Neural progenitor cell (in vitro differentiated cells): ENCODE data around the gene NDUFS4. TPM values are rescaled to one million over a fixed set of nuclear protein-coding genes. Genes with fewer than 3 reads are reported as not detected.

Experiments
- DNase-seq: peaks from one replicate; pipeline ENCODE4 v3.0.0-alpha.2; 2016; ENCODE audit warnings: low spot score
- H2AFZ ChIP-seq: fragments of 200-600 bp; sonication (generic); replicated peaks from 2 replicates; pipeline ENCODE4 v1.6.1; 2016; ENCODE audit warnings: antibody characterized with exemption
- H3F3A ChIP-seq: fragments of 200-600 bp; sonication (generic); 2 replicates; pipeline ENCODE4 v1.6.1; 2016; ENCODE audit warnings: antibody characterized with exemption, low read depth
- H3K27ac ChIP-seq: fragments of 200-600 bp; sonication (generic); 2 replicates; pipeline ENCODE4 v1.5.1; 2016; ENCODE audit warnings: mild to moderate bottlenecking
- H3K27me3 ChIP-seq: fragments of 200-600 bp; sonication (generic); 2 replicates; pipeline ENCODE4 v1.6.1; 2016; ENCODE audit warnings: mild to moderate bottlenecking, moderate library complexity
- H3K36me3 ChIP-seq: fragments of 200-600 bp; sonication (generic); 2 replicates; pipeline ENCODE4 v1.5.1; 2016
- H3K4me1 ChIP-seq: fragments of 200-600 bp; sonication (generic); 2 replicates; pipeline ENCODE4 v1.6.1; 2016; ENCODE audit warnings: mixed run types
- H3K4me2 ChIP-seq: fragments of 200-600 bp; sonication (generic); 2 replicates; pipeline ENCODE4 v1.6.1; 2016
- H3K4me3 ChIP-seq: fragments of 200-600 bp; sonication (generic); 2 replicates; pipeline ENCODE4 v1.5.1; 2016
- H3K79me2 ChIP-seq: fragments of 200-600 bp; sonication (generic); 2 replicates; pipeline ENCODE4 v1.6.1; 2016; ENCODE audit warnings: low read depth
- H3K9ac ChIP-seq: fragments of 200-600 bp; sonication (generic); 2 replicates; pipeline ENCODE4 v1.6.1; 2016
- H3K9me3 ChIP-seq: fragments of 200-600 bp; sonication (generic); 2 replicates; pipeline ENCODE4 v1.5.1; 2016; ENCODE audit warnings: low read depth
- H4K20me1 ChIP-seq: fragments of 200-600 bp; sonication (generic); 2 replicates; pipeline ENCODE4 v1.6.1; 2016; ENCODE audit warnings: low read depth
- H3K27ac Mint-ChIP-seq: 3 replicates; pipeline ENCODE4 v1.8.0; 2021; ENCODE audit warnings: mixed read lengths
- H3K27me3 Mint-ChIP-seq: 2 replicates; pipeline ENCODE4 v1.8.0; 2022; ENCODE audit warnings: low read depth, mild to moderate bottlenecking, inconsistent platforms, moderate library complexity, mixed read lengths; ENCODE audit not compliant: insufficient read depth
- H3K36me3 Mint-ChIP-seq: 3 replicates; pipeline ENCODE4 v1.8.0; 2021; ENCODE audit warnings: mixed read lengths
- H3K4me1 Mint-ChIP-seq: 3 replicates; pipeline ENCODE4 v1.8.0; 2021; ENCODE audit warnings: mixed read lengths
- H3K4me3 Mint-ChIP-seq: 3 replicates; pipeline ENCODE4 v1.8.0; 2021; ENCODE audit warnings: mild to moderate bottlenecking, moderate library complexity, mixed read lengths
- H3K9me3 Mint-ChIP-seq: 3 replicates; pipeline ENCODE4 v1.8.0; 2020; ENCODE audit warnings: mixed read lengths
- CTCF ChIP-seq: fragments of 200-600 bp; sonication (generic); IDR thresholded peaks from 2 replicates; pipeline ENCODE4 v1.5.1; 2017; ENCODE audit warnings: antibody characterized with exemption, mild to moderate bottlenecking
- EZH2 ChIP-seq: fragments of 200-600 bp; sonication (generic); IDR thresholded peaks from 2 replicates; pipeline ENCODE4 v1.6.1; 2017; ENCODE audit warnings: antibody characterized with exemption, mild to moderate bottlenecking, moderate library complexity
- EZH2phosphoT487 ChIP-seq: fragments of 200-600 bp; sonication (generic); IDR thresholded peaks from 2 replicates; pipeline ENCODE4 v1.6.1; 2017; ENCODE audit warnings: antibody characterized with exemption
- total RNA-seq: library from RNA; depleted of rRNA; stranded (reverse); fragments of >200 nt; gene quantifications from 2 replicates; pipeline ENCODE4 v1.2.3, GENCODE V29; 2015; ENCODE audit warnings: low replicate concordance

Gene NDUFS4
- total RNA-seq, 1 donor from 2014 or later, result 183 TPM

GRCh38 chr5:53677632-53678031 is 117.2 kb downstream of the NDUFS4 start:
- Histone ChIP-seq H4K20me1 (no peaks in the 10 kb centered on the region), H3F3A (no peaks in the 10 kb centered on the region), H3K9me3 (no peaks in the 10 kb centered on the region), H3K9ac (no peak overlapping the region), H3K4me3 (no peak overlapping the region), H3K27me3 (no peaks in the 10 kb centered on the region), H3K4me1 (no peaks in the 10 kb centered on the region), H3K79me2 (no peaks in the 10 kb centered on the region), H2AFZ (no peak overlapping the region), H3K4me2 (no peak overlapping the region), H3K36me3 (peaks cover 9% of the 10 kb centered on the region), H3K27ac (no peak overlapping the region)
- DNase-seq, result no peak
- Mint-ChIP-seq H3K36me3 (peaks cover 16% of the 10 kb centered on the region), H3K9me3 (no peaks in the 10 kb centered on the region), H3K4me3 (no peak overlapping the region), H3K4me1 (no peaks in the 10 kb centered on the region), H3K27me3 (no peaks in the 10 kb centered on the region), H3K27ac (no peak overlapping the region)
- no peak for TF ChIP-seq EZH2
- no peak for TF ChIP-seq CTCF
- TF ChIP-seq EZH2phosphoT487, result no peak

GRCh38 chr5:53678981-53679660 is 118.7 kb downstream of the NDUFS4 start:
- H3F3A ChIP-seq, result no peaks in the 10 kb centered on the region
- H3K79me2 ChIP-seq, result no peaks in the 10 kb centered on the region
- no peaks in the 10 kb centered on the region for H4K20me1 ChIP-seq
- H2AFZ ChIP-seq, result no peak overlapping the region
- Mint-ChIP-seq H3K4me3 (no peak overlapping the region), H3K27me3 (no peaks in the 10 kb centered on the region), H3K9me3 (no peaks in the 10 kb centered on the region), H3K27ac (no peak overlapping the region), H3K4me1 (no peaks in the 10 kb centered on the region), H3K36me3 (peaks cover 19% of the 10 kb centered on the region)
- no peak overlapping the region for H3K27ac ChIP-seq
- DNase-seq, result no peak
- H3K4me1 ChIP-seq, result no peaks in the 10 kb centered on the region
- no peak overlapping the region for H3K4me3 ChIP-seq
- TF ChIP-seq EZH2phosphoT487 (no peak), CTCF (no peak), EZH2 (no peak)
- peaks cover 9% of the 10 kb centered on the region for H3K36me3 ChIP-seq
- no peak overlapping the region for H3K4me2 ChIP-seq
- no peak overlapping the region for H3K9ac ChIP-seq
- no peaks in the 10 kb centered on the region for H3K9me3 ChIP-seq
- no peaks in the 10 kb centered on the region for H3K27me3 ChIP-seq

- TF ChIP-seq EZH2 (no peak), EZH2phosphoT487 (no peak), CTCF (no peak)
- no peak overlapping the region for H3K27ac Mint-ChIP-seq
- peaks cover 25% of the 10 kb centered on the region for H3K36me3 Mint-ChIP-seq
- no peak overlapping the region for H3K4me3 Mint-ChIP-seq
- H3K27ac ChIP-seq, result no peak overlapping the region
- H3K27me3 Mint-ChIP-seq, result no peaks in the 10 kb centered on the region
- no peaks in the 10 kb centered on the region for H3K4me1 Mint-ChIP-seq
- H3K79me2 ChIP-seq, result no peaks in the 10 kb centered on the region
- H3K36me3 ChIP-seq, result peaks cover 9% of the 10 kb centered on the region
- H3F3A ChIP-seq, result no peaks in the 10 kb centered on the region
- H3K4me1 ChIP-seq, result no peaks in the 10 kb centered on the region
- peaks cover 3% of the 10 kb centered on the region for H3K9me3 Mint-ChIP-seq
- DNase-seq, result no peak
- no peak overlapping the region for H3K4me3 ChIP-seq
- H3K27me3 ChIP-seq, result no peaks in the 10 kb centered on the region
- no peak overlapping the region for H3K9ac ChIP-seq
- H4K20me1 ChIP-seq, result no peaks in the 10 kb centered on the region
- H2AFZ ChIP-seq, result no peak overlapping the region
- no peak overlapping the region for H3K4me2 ChIP-seq
- H3K9me3 ChIP-seq, result no peaks in the 10 kb centered on the region
Measured at GRCh38 chr5:53681079-53681478, 120.6 kb downstream of the NDUFS4 start.
